Large intestine (tissue), 3 donors: ENCODE measurements around the gene ZBP1. TPM values are rescaled to one million over a fixed set of nuclear protein-coding genes. Genes with fewer than 3 reads are reported as not detected.

Experiments
- DNase-seq, 2 donors: peaks; one replicate each; pipeline versions ENCODE4 v3.0.0 to v3.0.0-alpha.2; 2013
- H3K27ac ChIP-seq: one replicate; pipeline ENCODE4 v1.5.1; 2013; ENCODE audit warnings: low read length
- H3K27me3 ChIP-seq: 2 replicates; pipeline ENCODE4 v1.6.1; 2013; ENCODE audit warnings: low read length; ENCODE audit not compliant: control insufficient read depth, insufficient read depth
- H3K36me3 ChIP-seq: 2 replicates; pipeline ENCODE4 v1.6.1; 2013; ENCODE audit warnings: low read length; ENCODE audit not compliant: control insufficient read depth, insufficient read depth
- H3K4me1 ChIP-seq: one replicate; pipeline ENCODE4 v1.6.1; 2013; ENCODE audit warnings: low read length; ENCODE audit not compliant: control insufficient read depth, insufficient read depth
- H3K4me3 ChIP-seq: one replicate; pipeline ENCODE4 v1.5.1; 2013; ENCODE audit warnings: low read length
- H3K9me3 ChIP-seq: one replicate; pipeline ENCODE4 v1.6.1; 2013; ENCODE audit warnings: mild to moderate bottlenecking, low read depth, low read length, moderate library complexity; ENCODE audit not compliant: control insufficient read depth
- WGBS: methylation state at CpG from one replicate; pipeline ENCODE4 v1.1.5; 2013; ENCODE audit warnings: low lambda C conversion rate; ENCODE audit not compliant: insufficient coverage; 5-methylcytosine and 5-hydroxymethylcytosine counted together
- polyA plus RNA-seq: library from polyadenylated mRNA; unstranded; fragments of 120-200 nt; gene quantifications from one replicate; pipeline ENCODE4 v1.2.1, GENCODE V29; 2013

The ZBP1 gene
- polyA plus RNA-seq, 1 donor, result 0.40 TPM

DNA sequence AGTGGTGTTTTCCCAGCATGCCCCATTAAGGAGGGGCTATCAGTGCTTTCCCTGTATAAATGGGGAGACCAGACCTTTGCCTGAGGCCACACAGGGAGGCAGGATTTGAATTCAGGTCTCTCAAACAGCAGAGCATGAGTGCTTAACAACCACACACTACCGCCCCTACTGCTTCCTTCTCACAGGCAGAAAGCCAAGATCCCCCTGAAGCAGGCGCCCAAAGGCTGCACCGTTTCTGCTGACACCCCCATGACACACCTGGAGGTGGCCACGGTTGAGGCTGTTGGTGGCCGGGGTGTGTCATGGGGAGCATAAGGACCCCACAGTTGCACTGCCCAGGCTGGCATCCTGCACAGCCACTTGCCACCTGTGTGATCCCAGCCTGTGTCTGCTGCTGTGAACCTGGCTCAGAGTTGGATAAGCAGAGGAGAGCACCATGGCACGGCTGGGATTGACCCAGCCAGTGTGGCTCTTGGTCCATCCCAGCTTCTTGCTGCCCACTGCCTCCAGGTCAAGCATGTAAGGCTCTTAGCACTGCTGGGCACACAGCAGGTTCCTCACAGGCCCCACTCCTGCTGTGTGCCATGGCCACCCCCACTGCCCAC lies 31.0 kb downstream of the ZBP1 start:
- Histone ChIP-seq H3K36me3 (no peaks in the 10 kb centered on the region), H3K27me3 (no peaks in the 10 kb centered on the region), H3K4me1 (peaks cover 38% of the 10 kb centered on the region), H3K27ac (peak overlapping the region; percentile 70), H3K4me3 (no peak overlapping the region), H3K9me3 (peaks cover 5% of the 10 kb centered on the region)
- no peak for DNase-seq
- WGBS, result no CpG with 5 or more reads among the region's 6 CpGs

DNA sequence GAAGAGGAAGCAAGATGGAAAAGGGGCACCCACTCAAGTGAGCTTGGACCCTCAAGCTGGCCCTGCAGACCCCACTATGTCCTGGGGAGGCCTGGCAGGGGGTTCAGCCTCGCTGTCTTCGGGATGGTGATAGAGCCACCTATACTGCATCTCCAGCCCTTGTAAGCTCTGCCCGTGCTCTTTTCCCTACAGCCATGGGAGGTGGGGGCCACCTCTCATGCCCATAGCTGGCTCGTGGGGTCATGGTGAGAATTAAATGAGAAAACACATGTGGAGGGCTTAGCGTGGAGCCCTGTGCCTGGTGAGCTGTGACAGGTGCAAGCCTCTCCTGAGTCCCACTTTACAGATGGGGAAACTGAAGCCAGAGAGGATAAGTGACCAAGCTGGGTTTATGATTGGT lies 31.6 kb downstream of the ZBP1 start:
- no peaks in the 10 kb centered on the region for H3K36me3 ChIP-seq
- no peak overlapping the region for H3K4me3 ChIP-seq
- H3K27ac ChIP-seq, result no peak overlapping the region
- H3K4me1 ChIP-seq, result peaks cover 38% of the 10 kb centered on the region
- peaks cover 7% of the 10 kb centered on the region for H3K9me3 ChIP-seq
- no peak for DNase-seq
- no CpG with 5 or more reads among the region's 5 CpGs for WGBS
- H3K27me3 ChIP-seq, result no peaks in the 10 kb centered on the region

DNA sequence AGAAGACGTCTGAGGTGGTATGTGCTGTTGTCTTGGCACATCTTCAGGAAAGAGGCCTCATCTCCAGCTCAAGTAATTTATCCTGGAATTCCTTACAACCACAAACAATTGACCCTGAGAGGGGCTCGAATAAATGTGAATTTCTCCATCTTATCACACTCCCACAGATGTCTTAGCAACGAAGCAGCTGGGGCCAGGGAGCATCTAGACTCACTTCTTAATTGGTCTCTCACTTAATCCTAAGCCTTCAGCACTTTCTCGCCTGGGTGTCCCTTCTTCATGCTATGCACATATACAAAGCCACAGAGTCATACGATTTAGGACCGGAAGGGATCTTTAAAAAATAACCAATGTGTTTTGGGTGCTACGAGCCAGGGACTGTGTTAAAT lies 32.2 kb downstream of the ZBP1 start:
- WGBS, result 92% methylated on average over 2 of the region's 7 CpGs
- Histone ChIP-seq H3K4me1 (peaks cover 40% of the 10 kb centered on the region), H3K4me3 (no peak overlapping the region), H3K27me3 (no peaks in the 10 kb centered on the region), H3K27ac (no peak overlapping the region), H3K36me3 (no peaks in the 10 kb centered on the region), H3K9me3 (peaks cover 7% of the 10 kb centered on the region)
- no peak for DNase-seq

DNA sequence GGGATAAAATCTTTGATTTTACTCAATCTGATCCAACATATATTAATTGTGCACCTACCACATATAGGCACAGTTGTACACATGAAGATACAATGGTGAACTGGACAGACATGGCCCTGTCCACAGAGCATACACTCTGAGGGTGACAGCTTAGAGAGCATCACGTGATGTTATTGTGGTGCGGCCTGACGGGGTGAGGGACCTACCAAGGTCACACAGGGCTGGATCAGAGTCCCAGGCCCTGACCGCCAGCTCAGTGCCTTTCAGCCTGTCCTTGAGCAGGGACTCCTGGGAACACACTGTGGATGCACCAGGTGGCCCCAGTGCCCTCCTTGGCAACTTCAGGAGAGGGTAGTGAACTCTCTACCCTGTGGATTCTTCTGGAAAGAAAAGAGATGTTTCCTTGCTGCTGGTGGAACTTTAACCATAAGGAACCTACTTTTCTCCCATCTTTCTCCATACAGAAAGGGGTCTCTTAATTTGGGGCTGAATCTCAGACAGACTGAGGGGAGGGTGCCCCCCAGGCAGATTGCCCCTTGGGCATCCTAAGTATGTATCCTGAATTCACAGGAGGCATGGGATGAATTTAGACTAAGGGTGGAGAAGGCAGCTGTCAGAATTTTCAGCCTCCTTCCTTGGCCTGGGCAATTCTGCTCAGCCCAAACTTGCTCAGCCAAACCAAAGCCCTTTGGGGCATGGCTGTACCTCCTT lies 32.8 kb downstream of the ZBP1 start:
- Histone ChIP-seq H3K9me3 (peaks cover 7% of the 10 kb centered on the region), H3K36me3 (no peaks in the 10 kb centered on the region), H3K27me3 (no peaks in the 10 kb centered on the region), H3K4me3 (no peak overlapping the region), H3K4me1 (peaks cover 44% of the 10 kb centered on the region), H3K27ac (no peak overlapping the region)
- no peak for DNase-seq
- no CpG with 5 or more reads among the region's 4 CpGs for WGBS

DNA sequence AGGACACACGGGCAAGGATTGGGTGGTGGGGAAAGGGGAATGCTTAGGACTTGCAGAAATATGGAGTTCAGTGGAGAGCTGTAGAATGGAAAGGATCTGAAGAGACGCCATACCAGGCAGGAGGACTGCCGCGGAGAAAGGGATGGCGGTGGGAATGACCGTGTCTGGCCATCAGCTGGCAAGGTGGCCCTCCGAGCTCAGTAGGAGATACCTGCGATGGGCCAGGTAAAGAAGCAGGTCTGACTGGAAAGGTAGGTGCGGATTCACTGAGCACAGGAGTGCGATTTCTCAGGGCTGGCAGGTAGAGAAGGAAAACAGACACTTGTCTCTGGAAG lies 33.3 kb downstream of the ZBP1 start:
- Histone ChIP-seq H3K9me3 (peaks cover 7% of the 10 kb centered on the region), H3K4me3 (no peak overlapping the region), H3K27me3 (no peaks in the 10 kb centered on the region), H3K36me3 (no peaks in the 10 kb centered on the region), H3K27ac (peak overlapping the region; percentile 53), H3K4me1 (peaks cover 48% of the 10 kb centered on the region)
- no CpG with 5 or more reads among the region's 10 CpGs for WGBS
- no peak for DNase-seq

DNA sequence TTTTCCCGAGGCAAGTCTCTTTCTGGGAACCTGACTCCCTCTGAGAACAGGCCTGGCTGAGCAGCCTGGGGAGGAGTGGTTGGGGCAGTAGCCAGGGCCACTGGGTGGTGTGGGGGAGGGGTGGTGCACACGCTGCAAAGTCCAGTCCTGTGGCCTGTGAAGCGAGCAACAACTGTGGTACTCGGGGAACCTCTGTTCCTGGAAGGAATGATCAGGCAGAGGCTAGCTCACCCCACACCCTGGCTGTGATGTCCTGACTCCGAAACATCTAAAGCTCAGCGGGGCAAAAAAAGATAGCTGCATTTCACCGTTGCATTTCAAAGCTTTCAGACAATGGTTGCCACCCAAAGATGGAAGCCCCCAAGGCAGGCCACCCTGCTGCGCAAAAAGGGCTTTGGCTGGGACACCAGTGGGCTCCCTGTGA lies 33.8 kb downstream of the ZBP1 start:
- no peak overlapping the region for H3K4me3 ChIP-seq
- H3K27me3 ChIP-seq, result no peaks in the 10 kb centered on the region
- H3K27ac ChIP-seq, result peak overlapping the region; percentile 53
- H3K4me1 ChIP-seq, result peaks cover 53% of the 10 kb centered on the region
- peaks cover 7% of the 10 kb centered on the region for H3K9me3 ChIP-seq
- WGBS, result no CpG with 5 or more reads among the region's 8 CpGs
- peak; percentile 82 to 87 for DNase-seq
- H3K36me3 ChIP-seq, result no peaks in the 10 kb centered on the region

DNA sequence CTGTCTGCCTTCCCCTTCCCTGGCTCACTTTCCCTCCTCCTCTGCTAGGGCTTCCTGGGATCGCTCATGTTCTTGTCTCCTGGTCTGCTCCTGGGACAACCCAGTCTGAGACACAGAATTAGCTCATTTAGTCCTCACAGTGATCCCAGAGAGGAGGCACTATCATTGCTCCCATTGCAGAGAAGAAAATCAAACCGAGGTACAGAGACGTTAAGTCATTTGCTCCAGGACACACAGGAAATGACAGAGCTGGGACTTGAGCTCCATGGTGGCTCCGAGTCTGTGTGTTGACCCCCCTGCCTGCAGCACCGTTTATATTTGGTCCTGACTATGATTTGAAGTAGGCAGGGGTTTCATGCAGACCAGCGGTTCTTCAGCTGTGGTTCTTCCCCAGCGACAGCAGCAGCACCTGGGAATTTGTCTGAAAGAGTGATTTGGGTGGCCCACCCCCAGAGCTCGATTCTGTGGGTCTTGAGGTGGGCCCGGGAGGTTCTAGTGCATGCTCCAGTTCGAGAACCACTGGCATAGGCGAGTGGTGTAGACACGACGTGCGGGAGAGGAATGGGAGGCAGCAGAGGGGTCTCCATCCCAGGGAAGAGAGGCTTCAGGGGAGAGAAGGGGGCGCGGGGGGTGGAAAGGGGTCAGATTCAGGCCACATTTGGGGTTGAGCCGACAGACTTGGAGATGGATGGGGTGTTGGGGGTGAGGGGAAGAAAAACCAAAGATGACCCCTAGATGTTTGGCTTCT lies 34.6 kb downstream of the ZBP1 start:
- Histone ChIP-seq H3K27me3 (no peaks in the 10 kb centered on the region), H3K27ac (peak overlapping the region; percentile 23), H3K9me3 (peaks cover 7% of the 10 kb centered on the region), H3K4me3 (no peak overlapping the region), H3K4me1 (peaks cover 56% of the 10 kb centered on the region), H3K36me3 (no peaks in the 10 kb centered on the region)
- WGBS, result no CpG with 5 or more reads among the region's 17 CpGs
- no peak for DNase-seq

DNA sequence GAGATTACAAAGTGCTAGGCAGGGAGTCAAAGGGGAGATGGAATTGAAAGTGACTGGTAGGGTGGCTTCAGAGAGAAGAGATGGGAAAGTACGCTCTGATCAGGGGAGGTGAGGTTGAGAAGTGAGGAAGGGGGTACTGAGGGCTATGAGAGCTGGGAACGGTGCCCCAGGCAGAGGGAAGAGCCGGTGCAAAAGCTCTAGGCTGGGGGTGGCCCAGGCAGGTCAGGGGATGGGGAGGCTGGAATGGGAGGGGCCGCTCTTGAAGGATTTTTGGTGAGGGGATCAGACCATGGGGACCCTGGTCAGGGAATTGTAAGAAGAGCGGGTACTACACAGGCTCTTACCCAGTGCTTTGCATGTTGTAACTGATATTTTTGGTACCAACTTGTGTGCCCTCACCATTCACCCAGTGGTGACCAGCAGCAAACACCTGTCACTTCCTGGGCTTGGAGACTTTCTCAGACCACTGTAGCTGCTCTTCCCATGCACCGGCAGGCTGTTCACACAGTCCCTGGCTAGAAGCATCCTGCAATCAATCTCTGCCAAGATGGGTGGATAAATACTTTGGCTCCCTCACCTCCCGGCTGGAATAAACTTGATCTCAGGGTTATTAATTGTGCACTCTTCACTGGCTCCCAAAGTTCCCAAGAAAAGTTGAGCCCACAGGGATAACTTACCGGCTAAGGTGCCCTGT lies 35.3 kb downstream of the ZBP1 start:
- H3K4me3 ChIP-seq, result no peak overlapping the region
- no peak for DNase-seq
- H3K4me1 ChIP-seq, result peaks cover 56% of the 10 kb centered on the region
- no peaks in the 10 kb centered on the region for H3K27me3 ChIP-seq
- WGBS, result 100% methylated on average over 2 of the region's 8 CpGs
- H3K9me3 ChIP-seq, result peaks cover 7% of the 10 kb centered on the region
- no peaks in the 10 kb centered on the region for H3K36me3 ChIP-seq
- H3K27ac ChIP-seq, result no peak overlapping the region

DNA sequence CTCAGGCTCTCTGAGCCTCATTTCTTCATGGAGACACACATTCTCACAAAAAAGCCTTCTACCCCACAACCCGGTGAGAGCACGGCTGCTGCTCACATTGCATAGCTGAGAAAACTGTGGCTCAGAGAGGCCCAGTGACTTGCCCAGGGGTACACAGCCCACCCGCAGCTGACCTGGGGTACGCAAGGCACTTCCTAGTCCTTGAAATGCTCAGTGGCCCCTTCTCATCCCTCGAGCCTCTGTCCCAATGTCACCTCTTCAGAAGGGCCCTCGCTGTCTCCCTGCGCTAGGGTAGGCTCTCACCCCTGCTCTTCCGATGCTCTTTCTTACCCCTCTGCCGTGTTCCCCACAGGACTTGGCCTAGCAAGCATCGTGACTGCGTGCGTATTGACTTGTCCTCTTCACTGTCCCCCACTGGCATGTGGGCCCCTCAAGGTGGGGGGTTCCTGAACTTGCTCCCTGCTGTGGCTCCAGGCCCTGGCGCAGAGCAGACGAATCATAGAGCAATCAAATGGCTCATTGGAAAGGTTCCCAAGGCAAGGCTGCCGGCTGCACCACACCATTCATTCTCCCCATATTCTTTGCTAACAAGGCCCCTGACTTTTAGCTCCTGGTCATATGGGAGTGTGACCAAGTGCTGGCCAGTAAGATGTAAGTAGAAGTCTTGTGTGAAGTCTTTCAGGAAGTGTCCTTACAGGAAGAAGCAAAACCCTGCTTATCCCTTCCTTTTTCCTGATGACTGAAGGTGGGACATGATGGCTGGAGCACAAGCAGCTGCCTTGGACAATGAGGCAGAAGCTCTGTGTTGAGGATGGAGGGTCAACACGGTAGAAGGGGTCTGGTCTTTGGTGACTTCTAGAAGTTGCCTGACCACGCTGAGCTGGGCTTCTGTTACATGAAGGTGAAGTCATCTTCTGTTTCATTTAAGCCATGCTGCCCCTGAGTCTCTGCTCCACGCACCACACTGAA lies 36.7 kb downstream of the ZBP1 start:
- Histone ChIP-seq H3K4me3 (no peak overlapping the region), H3K27ac (peak overlapping the region; percentile 67), H3K36me3 (no peaks in the 10 kb centered on the region), H3K4me1 (peaks cover 58% of the 10 kb centered on the region), H3K9me3 (peaks cover 7% of the 10 kb centered on the region), H3K27me3 (no peaks in the 10 kb centered on the region)
- no peak for DNase-seq
- WGBS, result no CpG with 5 or more reads among the region's 18 CpGs
